Measurements from ENCODE around the gene ICE2. TPM values are rescaled to one million over a fixed set of nuclear protein-coding genes. Genes with fewer than 3 reads are reported as not detected.

The ICE2 gene
- total RNA-seq, 1 experiment from 2014 or later, result 62.8 TPM

DNA sequence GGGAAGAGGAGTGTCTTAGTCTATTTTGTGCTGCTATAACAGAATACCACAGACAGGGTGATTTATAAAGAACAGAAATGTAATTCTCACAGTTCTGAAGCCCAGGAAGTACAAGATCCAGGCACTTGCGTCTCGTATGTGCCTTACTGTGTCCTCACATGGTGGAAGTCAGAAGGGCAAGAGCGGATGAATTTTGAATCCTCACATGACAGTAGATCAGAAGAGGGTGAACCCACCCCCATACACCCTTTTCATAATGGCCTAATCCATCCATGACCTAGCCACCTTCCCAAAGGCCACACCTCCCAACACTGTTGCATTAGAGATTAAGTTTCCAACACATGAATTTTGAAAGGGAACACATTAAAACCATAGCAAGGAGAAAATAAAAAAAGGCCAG lies 62.5 kb downstream of the ICE2 start:
- no peaks in the 10 kb centered on the region for H3K9me2 ChIP-seq (ENCODE audit: insufficient read depth)
- CTCF ChIA-PET, result no interaction called here
- no peak overlapping the region for H2AFZ ChIP-seq (ENCODE audit: low read depth, low read length, poor library complexity, severe bottlenecking)
- no peak overlapping the region for H3K4me3 ChIP-seq (replicated peaks in 1 of 2; ENCODE audit: low read depth in 1 of 2, low read length in 2 of 2)
- no TSS peak for BruUV-seq (replicated peaks)
- no peaks in the 10 kb centered on the region for H3K36me3 ChIP-seq (ENCODE audit: control insufficient read depth in 1 of 2, insufficient read depth in 2 of 2, low read length in 2 of 2)
- POLR2A ChIA-PET, result no interaction called here
- H3K9me3 ChIP-seq (ENCODE audit: control insufficient read depth in 1 of 2, insufficient read depth in 1 of 2, low read depth in 1 of 2, low read length in 2 of 2), result no peaks in the 10 kb centered on the region
- intact Hi-C loops (cut with micrococcal nuclease), result no loop called here
- peaks cover 15 to 19% of the 10 kb centered on the region in 2 experiments for H3K4me1 ChIP-seq (ENCODE audit: control insufficient read depth in 1 of 2, insufficient read depth in 2 of 2, low read length in 2 of 2)
- no peak for DNase-seq (ENCODE audit: low read depth, low spot score)
- H4K20me1 ChIP-seq (ENCODE audit: insufficient read depth), result no peaks in the 10 kb centered on the region
- TF ChIP-seq JUND (IDR thresholded peaks at IDR 0.05) (no peak), EZH2phosphoT487 (IDR thresholded peaks at IDR 0.05; ENCODE audit: borderline replicate concordance) (no peak), SRF (IDR thresholded peaks at IDR 0.05; ENCODE audit: low read depth) (no peak), POLR2AphosphoS5 (IDR thresholded peaks at IDR 0.05; ENCODE audit: low read depth, low read length) (no peak), SIN3A (IDR thresholded peaks at IDR 0.05; ENCODE audit: low read depth) (no peak), RAD21 (IDR thresholded peaks at IDR 0.05; ENCODE audit: low read depth) (no peak), FOSL1 (IDR thresholded peaks at IDR 0.05; ENCODE audit: low read depth) (no peak), POLR2A (IDR thresholded peaks at IDR 0.05; ENCODE audit: borderline replicate concordance, extremely low read depth, insufficient read depth, insufficient read length) (no peak), EZH2 (IDR thresholded peaks at IDR 0.05) (no peak), ATF3 (IDR thresholded peaks at IDR 0.05) (no peak)
- no peak for ATAC-seq
- no peaks in the 10 kb centered on the region for H3K79me2 ChIP-seq (ENCODE audit: insufficient read depth, low read length)
- H3K27me3 ChIP-seq (ENCODE audit: insufficient read depth, low read length), result no peaks in the 10 kb centered on the region
- RAD21 ChIA-PET (ENCODE audit: low non-redundant PET in 1 of 2, low total read pairs in 2 of 2, uncharacterized antibody in 2 of 2, unreplicated experiment in 2 of 2), result no interaction called here
- no peak overlapping the region for H3K4me2 ChIP-seq (ENCODE audit: low read length)
- no peak overlapping the region for H3K27ac ChIP-seq (ENCODE audit: low read depth, low read length)
- no peak overlapping the region for H3K9ac ChIP-seq (ENCODE audit: low read length)

DNA sequence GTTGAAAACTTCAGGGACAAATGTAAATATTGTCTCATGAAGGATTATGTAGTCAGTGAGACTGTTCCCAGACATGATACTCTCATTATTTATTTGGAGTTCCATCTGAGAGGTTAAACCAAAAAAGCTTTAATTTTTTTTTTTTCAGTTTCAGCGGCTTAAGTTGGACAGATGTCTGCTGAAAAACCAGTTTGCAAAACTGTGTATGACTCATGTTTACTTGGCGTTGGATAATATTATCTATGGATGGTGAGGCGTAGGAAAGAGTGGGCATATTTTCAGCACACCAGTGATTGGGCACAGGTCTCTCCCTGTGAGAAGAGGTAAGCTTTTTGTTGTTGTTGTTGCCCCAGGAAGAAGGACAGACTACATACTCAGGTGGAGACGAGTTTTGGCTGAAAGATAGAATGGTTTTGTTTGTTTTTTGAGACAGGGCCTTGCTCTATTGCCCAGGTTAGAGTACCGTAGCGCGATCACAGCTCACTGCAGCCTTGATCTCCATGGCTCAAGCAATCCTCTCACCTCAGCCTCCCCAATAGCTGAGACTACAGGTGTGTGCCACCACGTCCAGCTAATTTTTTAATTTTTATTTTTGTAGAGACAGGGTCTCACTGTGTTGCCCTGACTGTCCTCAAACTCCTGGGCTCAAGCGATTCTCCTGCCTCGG lies 64.8 kb downstream of the ICE2 start:
- RAD21 ChIA-PET (ENCODE audit: low non-redundant PET in 1 of 2, low total read pairs in 2 of 2, uncharacterized antibody in 2 of 2, unreplicated experiment in 2 of 2), result interaction anchor here in 1 of 2 experiments (0.6 kb wide), 1 partner anchor 52 kb away, joined by 3 read pairs; no protein-coding TSS in a partner anchor

More for the DNA sequence above, 64.8 kb downstream of the ICE2 start:
- intact Hi-C loops (cut with micrococcal nuclease), result no loop called here
- no peaks in the 10 kb centered on the region for H3K27me3 ChIP-seq (ENCODE audit: insufficient read depth, low read length)
- no peak for DNase-seq (ENCODE audit: low read depth, low spot score)
- ChIA-PET CTCF (no interaction called here), POLR2A (interaction anchor here (0.7 kb wide), 1 partner anchor 27 kb away, joined by 3 read pairs; no protein-coding TSS in a partner anchor)
- H3K36me3 ChIP-seq (ENCODE audit: control insufficient read depth in 1 of 2, insufficient read depth in 2 of 2, low read length in 2 of 2), result no peaks in the 10 kb centered on the region
- no peak overlapping the region for H3K9ac ChIP-seq (ENCODE audit: low read length)
- no peaks in the 10 kb centered on the region for H4K20me1 ChIP-seq (ENCODE audit: insufficient read depth)
- TF ChIP-seq SP1 (IDR thresholded peaks at IDR 0.05; ENCODE audit: low read depth), result 0 out of 2 replicates have a peak, but pooled peaks have one; percentile 26
- no peak for TF ChIP-seq EZH2 (IDR thresholded peaks at IDR 0.05)
- no peak for TF ChIP-seq ZNF274 (IDR thresholded peaks at IDR 0.05; ENCODE audit: low read depth, low read length)
- TF ChIP-seq YY1 (IDR thresholded peaks at IDR 0.05; ENCODE audit: extremely low read depth, insufficient replicate concordance, low read depth, low read length), result no peak
- no peak for TF ChIP-seq POLR2AphosphoS5 (IDR thresholded peaks at IDR 0.05; ENCODE audit: low read depth, low read length)
- peak; percentile 52; the same call in 1 of the 2 replicates for TF ChIP-seq JUND (IDR thresholded peaks at IDR 0.05)
- TF ChIP-seq SIN3A (IDR thresholded peaks at IDR 0.05; ENCODE audit: low read depth), result no peak
- no peak for TF ChIP-seq ELF1 (IDR thresholded peaks at IDR 0.05; ENCODE audit: borderline replicate concordance, low read depth)
- peak; percentile 67 for TF ChIP-seq FOSL1 (IDR thresholded peaks at IDR 0.05; ENCODE audit: low read depth)
- TF ChIP-seq, protein P1, sequence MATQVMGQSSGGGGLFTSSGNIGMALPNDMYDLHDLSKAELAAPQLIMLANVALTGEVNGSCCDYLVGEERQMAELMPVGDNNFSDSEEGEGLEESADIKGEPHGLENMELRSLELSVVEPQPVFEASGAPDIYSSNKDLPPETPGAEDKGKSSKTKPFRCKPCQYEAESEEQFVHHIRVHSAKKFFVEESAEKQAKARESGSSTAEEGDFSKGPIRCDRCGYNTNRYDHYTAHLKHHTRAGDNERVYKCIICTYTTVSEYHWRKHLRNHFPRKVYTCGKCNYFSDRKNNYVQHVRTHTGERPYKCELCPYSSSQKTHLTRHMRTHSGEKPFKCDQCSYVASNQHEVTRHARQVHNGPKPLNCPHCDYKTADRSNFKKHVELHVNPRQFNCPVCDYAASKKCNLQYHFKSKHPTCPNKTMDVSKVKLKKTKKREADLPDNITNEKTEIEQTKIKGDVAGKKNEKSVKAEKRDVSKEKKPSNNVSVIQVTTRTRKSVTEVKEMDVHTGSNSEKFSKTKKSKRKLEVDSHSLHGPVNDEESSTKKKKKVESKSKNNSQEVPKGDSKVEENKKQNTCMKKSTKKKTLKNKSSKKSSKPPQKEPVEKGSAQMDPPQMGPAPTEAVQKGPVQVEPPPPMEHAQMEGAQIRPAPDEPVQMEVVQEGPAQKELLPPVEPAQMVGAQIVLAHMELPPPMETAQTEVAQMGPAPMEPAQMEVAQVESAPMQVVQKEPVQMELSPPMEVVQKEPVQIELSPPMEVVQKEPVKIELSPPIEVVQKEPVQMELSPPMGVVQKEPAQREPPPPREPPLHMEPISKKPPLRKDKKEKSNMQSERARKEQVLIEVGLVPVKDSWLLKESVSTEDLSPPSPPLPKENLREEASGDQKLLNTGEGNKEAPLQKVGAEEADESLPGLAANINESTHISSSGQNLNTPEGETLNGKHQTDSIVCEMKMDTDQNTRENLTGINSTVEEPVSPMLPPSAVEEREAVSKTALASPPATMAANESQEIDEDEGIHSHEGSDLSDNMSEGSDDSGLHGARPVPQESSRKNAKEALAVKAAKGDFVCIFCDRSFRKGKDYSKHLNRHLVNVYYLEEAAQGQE (IDR thresholded peaks at IDR 0.05; ENCODE audit: low read depth), result no peak
- no peak for TF ChIP-seq ZFX (IDR thresholded peaks at IDR 0.05)
- BruUV-seq (replicated peaks), result no TSS peak
- peak; percentile 75 for ATAC-seq
- no peaks in the 10 kb centered on the region for H3K9me2 ChIP-seq (ENCODE audit: insufficient read depth)
- no peaks in the 10 kb centered on the region for H3K79me2 ChIP-seq (ENCODE audit: insufficient read depth, low read length)
- no peak overlapping the region for H2AFZ ChIP-seq (ENCODE audit: low read depth, low read length, poor library complexity, severe bottlenecking)
- H3K4me1 ChIP-seq (ENCODE audit: control insufficient read depth in 1 of 2, insufficient read depth in 2 of 2, low read length in 2 of 2), result peaks cover 11 to 19% of the 10 kb centered on the region in 2 experiments; a peak in 3 of 4 replicates
- H3K4me2 ChIP-seq (ENCODE audit: low read length), result peak overlapping the region; percentile 60
- H3K4me3 ChIP-seq (replicated peaks in 1 of 2; ENCODE audit: low read depth in 1 of 2, low read length in 2 of 2), result no peak overlapping the region
- H3K9me3 ChIP-seq (ENCODE audit: control insufficient read depth in 1 of 2, insufficient read depth in 1 of 2, low read depth in 1 of 2, low read length in 2 of 2), result no peaks in the 10 kb centered on the region
- no peak overlapping the region for H3K27ac ChIP-seq (ENCODE audit: low read depth, low read length)

Measured in HCT116 (cell line).